Duodenal mucosa (tissue), 2 donors: Measurements from ENCODE around the gene SPINT1.
"Not testable (repeated sequence)": the region's sequence is repeated elsewhere in the genome, so short reads cannot be mapped to it uniquely, and the experiment has no call there.

ENCODE experiments used
- H3K27ac ChIP-seq: one replicate; pipeline ENCODE4 v1.7.0; 2013; ENCODE audit warnings: low read depth, low read length
- H3K27me3 ChIP-seq, 2 donors: one replicate each; pipeline ENCODE4 v1.7.0; 2013; ENCODE audit warnings: low read length in 2 of 2, control low read depth in 1 of 2; ENCODE audit not compliant: insufficient read depth in 2 of 2, control insufficient read depth in 1 of 2
- H3K36me3 ChIP-seq, 2 donors: one replicate each; pipeline ENCODE4 v1.7.0; 2013; ENCODE audit warnings: low read length in 2 of 2, control low read depth in 1 of 2; ENCODE audit not compliant: insufficient read depth in 2 of 2, control insufficient read depth in 1 of 2
- H3K4me1 ChIP-seq, 2 donors: one replicate each; pipeline ENCODE4 v1.7.0; 2013; ENCODE audit warnings: low read length in 2 of 2, control low read depth in 1 of 2; ENCODE audit not compliant: insufficient read depth in 2 of 2, control insufficient read depth in 1 of 2
- H3K4me3 ChIP-seq, 2 donors: one replicate each; pipeline ENCODE4 v1.7.0; 2013; ENCODE audit warnings: low read length in 2 of 2, low read depth in 1 of 2
- H3K9ac ChIP-seq, 2 donors: one replicate each; pipeline ENCODE4 v1.7.0; 2013; ENCODE audit warnings: low read length in 2 of 2, low read depth in 1 of 2
- H3K9me3 ChIP-seq, 2 donors: one replicate each; pipeline ENCODE4 v1.7.0; 2013; ENCODE audit warnings: low read length in 2 of 2, control low read depth in 1 of 2; ENCODE audit not compliant: control insufficient read depth in 1 of 2

Gene SPINT1

GRCh38 chr15:40857601-40858341 lies 13.9 kb downstream of the SPINT1 start:
- no peak overlapping the region for H3K4me3 ChIP-seq

DNA sequence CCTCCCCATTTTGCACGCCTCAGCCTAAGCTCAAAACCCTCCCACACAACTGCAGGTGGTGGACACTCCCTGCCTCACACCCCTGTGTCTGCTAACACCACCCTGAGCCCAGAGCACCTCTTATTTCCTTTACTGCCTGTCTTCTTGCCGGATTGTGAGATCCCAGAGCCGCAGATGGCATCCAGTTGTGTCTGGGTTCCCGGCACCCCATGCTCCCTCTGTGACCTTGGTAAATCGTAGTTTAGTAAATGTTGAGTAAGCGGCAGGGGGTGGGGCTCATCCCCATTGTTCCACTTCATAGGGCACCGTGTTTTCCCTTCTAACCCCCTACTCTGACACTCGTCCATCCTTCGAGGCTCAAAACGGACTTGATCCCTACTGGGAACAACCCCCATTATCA lies 14.9 kb downstream of the SPINT1 start:
- Histone ChIP-seq H3K27me3 (no peaks in the 10 kb centered on the region), H3K4me1 (peaks cover 28 to 34% of the 10 kb centered on the region in 2 donors), H3K36me3 (peaks cover 16 to 40% of the 10 kb centered on the region in 2 donors), H3K9ac (no peak overlapping the region), H3K9me3 (no peaks in the 10 kb centered on the region), H3K4me3 (no peak overlapping the region), H3K27ac (no peak overlapping the region)

More at GRCh38 chr15:40857601-40858341, 13.9 kb downstream of the SPINT1 start:
- H3K4me1 ChIP-seq: peaks cover 32 to 33% of the 10 kb centered on the region in 2 donors
- peak overlapping the region in 1 of 2 donors; percentile 6 for H3K9ac ChIP-seq
- H3K9me3 ChIP-seq: no peaks in the 10 kb centered on the region
- peaks cover 24 to 49% of the 10 kb centered on the region in 2 donors for H3K36me3 ChIP-seq
- H3K27me3 ChIP-seq: no peaks in the 10 kb centered on the region
- peak overlapping the region; percentile 24 for H3K27ac ChIP-seq

DNA sequence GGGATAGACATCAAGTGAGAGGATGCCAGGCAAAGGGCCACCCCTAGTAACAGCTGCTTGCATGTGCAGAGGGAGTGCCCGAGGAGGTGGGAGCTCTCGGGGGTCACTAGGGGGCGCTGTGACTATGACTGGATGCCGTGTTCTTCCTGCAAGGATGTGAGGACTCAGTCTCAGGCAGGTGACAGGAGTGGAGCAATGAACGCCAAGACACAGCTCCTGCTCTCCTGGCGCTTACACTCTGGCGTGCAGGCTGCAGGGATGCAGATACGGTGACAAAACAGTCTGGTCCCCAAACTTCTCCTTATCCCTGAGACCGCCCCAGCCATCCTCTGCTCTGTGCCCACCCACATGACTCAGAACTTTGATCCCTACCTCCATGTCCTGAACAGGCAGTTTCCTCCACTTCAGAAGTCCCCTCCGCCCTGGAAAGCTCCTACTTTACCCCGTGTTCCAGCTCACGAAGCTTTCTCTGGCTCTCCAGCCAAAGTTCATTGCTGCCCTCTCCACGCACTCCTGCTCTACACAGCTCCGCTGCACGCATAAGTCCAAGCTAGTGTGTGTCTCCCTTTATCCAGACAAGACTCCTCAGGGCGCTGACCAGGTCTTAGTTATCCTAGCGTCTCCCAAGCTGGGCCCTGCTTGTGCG lies 15.5 kb downstream of the SPINT1 start:
- H3K9ac ChIP-seq: no peak overlapping the region
- H3K27me3 ChIP-seq: no peaks in the 10 kb centered on the region
- H3K27ac ChIP-seq: no peak overlapping the region
- H3K4me3 ChIP-seq: peak overlapping the region in 1 of 2 donors; percentile 4
- H3K9me3 ChIP-seq: no peaks in the 10 kb centered on the region
- H3K4me1 ChIP-seq: peaks cover 29 to 40% of the 10 kb centered on the region in 2 donors
- peaks cover 13 to 34% of the 10 kb centered on the region in 2 donors for H3K36me3 ChIP-seq

DNA sequence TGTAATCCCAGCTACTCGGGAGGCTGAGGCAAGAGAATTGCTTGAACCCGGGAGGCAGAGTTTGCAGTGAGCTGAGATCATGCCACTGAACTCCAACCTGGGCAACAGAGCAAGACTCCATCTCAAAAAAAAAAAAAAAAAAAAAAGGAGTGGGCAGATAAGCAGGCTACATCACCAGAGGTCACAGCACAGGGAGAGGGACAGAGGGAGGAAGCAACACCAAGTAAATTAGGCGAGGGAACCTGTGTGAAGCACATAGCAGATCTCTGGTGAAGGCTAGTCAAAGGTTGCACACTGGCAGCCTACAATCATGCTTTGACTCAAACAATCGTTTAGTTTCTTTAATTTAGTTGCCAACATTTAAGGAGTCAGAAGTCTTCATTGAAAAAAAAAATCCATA lies 17.3 kb downstream of the SPINT1 start:
- not testable (repeated sequence) for H3K9me3 ChIP-seq, H3K4me3 ChIP-seq, H3K27ac ChIP-seq, H3K9ac ChIP-seq, H3K27me3 ChIP-seq
- H3K4me1 ChIP-seq: peaks cover 32 to 48% of the 10 kb centered on the region in 2 donors
- peaks cover 4 to 16% of the 10 kb centered on the region in 2 donors for H3K36me3 ChIP-seq

DNA sequence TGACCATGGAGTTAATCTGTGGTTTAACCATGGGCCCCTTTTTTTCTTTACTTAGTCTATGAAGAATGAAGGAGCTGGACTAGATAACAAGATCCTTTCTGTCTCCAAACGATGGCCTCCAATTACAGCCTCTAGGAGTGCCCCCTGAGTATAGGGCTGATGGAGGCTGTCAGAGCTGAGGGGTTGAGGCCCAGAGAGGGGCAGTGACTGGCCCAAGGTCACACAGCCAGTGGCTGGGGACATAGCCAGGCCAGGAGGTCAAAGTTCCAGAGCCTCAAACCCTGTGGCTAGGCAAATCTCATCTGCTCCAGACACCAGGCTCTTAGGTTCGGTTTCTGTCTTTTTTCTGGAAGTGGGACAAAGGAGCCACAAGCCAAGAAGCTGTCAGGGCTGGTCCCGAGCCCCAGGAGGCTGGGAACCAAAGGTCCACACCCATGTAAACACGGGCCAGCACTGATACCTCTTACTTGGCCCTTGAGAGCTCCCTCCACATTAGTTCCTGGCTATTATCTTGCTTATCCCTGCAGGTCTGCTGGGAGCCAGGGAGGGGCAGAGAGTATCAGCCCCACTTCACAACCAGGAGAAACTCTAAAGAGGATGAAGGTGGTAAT lies 19.9 kb downstream of the SPINT1 start:
- Histone ChIP-seq H3K4me1 (peaks cover 17 to 35% of the 10 kb centered on the region in 2 donors), H3K4me3 (no peak overlapping the region), H3K27me3 (no peaks in the 10 kb centered on the region), H3K9me3 (no peaks in the 10 kb centered on the region), H3K36me3 (peaks cover 0 to 2% of the 10 kb centered on the region in 2 donors), H3K27ac (no peak overlapping the region), H3K9ac (peak overlapping the region in 1 of 2 donors; percentile 18)

- Histone ChIP-seq H3K36me3 (no peaks in the 10 kb centered on the region), H3K9ac (no peak overlapping the region), H3K4me3 (no peak overlapping the region), H3K27me3 (no peaks in the 10 kb centered on the region), H3K9me3 (no peaks in the 10 kb centered on the region), H3K4me1 (peaks cover 13 to 25% of the 10 kb centered on the region in 2 donors), H3K27ac (no peak overlapping the region)
Measured at GRCh38 chr15:40867199-40867598, 23.4 kb downstream of the SPINT1 start.

- H3K4me3 ChIP-seq: no peak overlapping the region
- no peak overlapping the region for H3K27ac ChIP-seq
- no peaks in the 10 kb centered on the region for H3K27me3 ChIP-seq
- peaks cover 12 to 23% of the 10 kb centered on the region in 2 donors for H3K4me1 ChIP-seq
- no peak overlapping the region for H3K9ac ChIP-seq
- H3K36me3 ChIP-seq: no peaks in the 10 kb centered on the region
- no peaks in the 10 kb centered on the region for H3K9me3 ChIP-seq
Measured at GRCh38 chr15:40869686-40870085, 25.8 kb downstream of the SPINT1 start.

DNA sequence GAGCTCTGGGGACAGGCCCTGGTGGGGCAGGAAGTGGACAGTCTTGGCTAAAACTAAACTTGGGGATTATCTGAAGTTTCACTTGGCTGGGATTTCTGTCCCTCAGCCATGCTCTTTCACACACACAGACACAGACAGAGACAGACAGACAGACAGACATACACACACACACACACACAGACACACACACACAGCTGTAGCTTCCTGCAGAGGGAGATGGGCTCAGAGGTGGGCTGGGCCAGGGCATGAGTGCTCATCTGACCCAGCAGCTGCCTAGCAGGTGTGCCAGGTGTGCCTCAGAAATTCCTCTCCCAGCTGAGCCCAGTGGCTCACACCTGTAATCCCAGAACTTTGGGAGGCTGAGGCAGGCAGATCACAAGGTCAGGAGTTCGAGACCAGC lies 26.9 kb downstream of the SPINT1 start:
- H3K9me3 ChIP-seq: no peaks in the 10 kb centered on the region
- H3K9ac ChIP-seq: no peak overlapping the region
- H3K27me3 ChIP-seq: no peaks in the 10 kb centered on the region
- peaks cover 12 to 22% of the 10 kb centered on the region in 2 donors for H3K4me1 ChIP-seq
- H3K27ac ChIP-seq: no peak overlapping the region
- H3K36me3 ChIP-seq: no peaks in the 10 kb centered on the region
- no peak overlapping the region for H3K4me3 ChIP-seq

GRCh38 chr15:40871749-40872617 lies 28.1 kb downstream of the SPINT1 start:
- H3K27ac ChIP-seq: no peak overlapping the region
- H3K9ac ChIP-seq: no peak overlapping the region
- no peaks in the 10 kb centered on the region for H3K27me3 ChIP-seq
- H3K36me3 ChIP-seq: no peaks in the 10 kb centered on the region
- no peaks in the 10 kb centered on the region for H3K9me3 ChIP-seq
- peaks cover 12 to 17% of the 10 kb centered on the region in 2 donors for H3K4me1 ChIP-seq
- no peak overlapping the region for H3K4me3 ChIP-seq
